Stimulated activated CD4-positive, alpha-beta T cell treated with anti-CD3 and anti-CD28 coated beads, Interleukin-2, amount 100 ng/mL, for 48 hours (primary cell): ENCODE data around the gene AOC3.
"Not testable (repeated sequence)": the region's sequence is repeated elsewhere in the genome, so short reads cannot be mapped to it uniquely, and the experiment has no call there.

Experiments
- DNase-seq, 2 donors: peaks; one replicate each; pipeline ENCODE4 v3.0.0-alpha.2; 2020

Gene AOC3

GRCh38 chr17:42867694-42868261 is 16.8 kb downstream of the AOC3 start:
- not testable (repeated sequence) for DNase-seq

GRCh38 chr17:42868338-42868737 is 17.3 kb downstream of the AOC3 start:
- DNase-seq, result no peak

GRCh38 chr17:42871647-42872046 is 20.6 kb downstream of the AOC3 start:
- DNase-seq, result no peak

GRCh38 chr17:42872251-42872965 is 21.4 kb downstream of the AOC3 start:
- no peak for DNase-seq

GRCh38 chr17:42873315-42873714 is 22.3 kb downstream of the AOC3 start:
- no peak for DNase-seq

GRCh38 chr17:42873932-42874695 is 23.1 kb downstream of the AOC3 start:
- DNase-seq, result not testable (repeated sequence)

GRCh38 chr17:42877037-42877436 is 26.0 kb downstream of the AOC3 start:
- DNase-seq, result no peak

GRCh38 chr17:42878123-42878880 is 27.3 kb downstream of the AOC3 start:
- no peak for DNase-seq

- no peak for DNase-seq
Observed at GRCh38 chr17:42878924-42879595, 28.1 kb downstream of the AOC3 start.

GRCh38 chr17:42879596-42879985 is 28.6 kb downstream of the AOC3 start:
- DNase-seq, result no peak

- no peak for DNase-seq
Observed at GRCh38 chr17:42880776-42881310, 29.8 kb downstream of the AOC3 start.

GRCh38 chr17:42881706-42882105 is 30.7 kb downstream of the AOC3 start:
- DNase-seq, result not testable (repeated sequence)

GRCh38 chr17:42882166-42882565 is 31.2 kb downstream of the AOC3 start:
- no peak for DNase-seq

GRCh38 chr17:42883802-42884558 is 33.0 kb downstream of the AOC3 start:
- no peak for DNase-seq

- DNase-seq, result not testable (repeated sequence)
Observed at GRCh38 chr17:42885806-42886205, 34.8 kb downstream of the AOC3 start.

GRCh38 chr17:42886283-42887176 is 35.5 kb downstream of the AOC3 start:
- no peak for DNase-seq

GRCh38 chr17:42889809-42890208 is 38.8 kb downstream of the AOC3 start:
- no peak for DNase-seq

- no peak for DNase-seq
Observed at GRCh38 chr17:42891539-42892152, 40.6 kb downstream of the AOC3 start.

- no peak for DNase-seq
Observed at GRCh38 chr17:42893359-42893758, 42.4 kb downstream of the AOC3 start.
